SW480 (cell line): ENCODE data around the gene PNMA6A.
"Not testable (repeated sequence)": the region's sequence is repeated elsewhere in the genome, so short reads cannot be mapped to it uniquely, and the experiment has no call there.

Experiments
- DNase-seq: peaks from one replicate; pipeline ENCODE4 v3.0.0-alpha.2; 2016; ENCODE audit warnings: low spot score

Gene PNMA6A

DNA sequence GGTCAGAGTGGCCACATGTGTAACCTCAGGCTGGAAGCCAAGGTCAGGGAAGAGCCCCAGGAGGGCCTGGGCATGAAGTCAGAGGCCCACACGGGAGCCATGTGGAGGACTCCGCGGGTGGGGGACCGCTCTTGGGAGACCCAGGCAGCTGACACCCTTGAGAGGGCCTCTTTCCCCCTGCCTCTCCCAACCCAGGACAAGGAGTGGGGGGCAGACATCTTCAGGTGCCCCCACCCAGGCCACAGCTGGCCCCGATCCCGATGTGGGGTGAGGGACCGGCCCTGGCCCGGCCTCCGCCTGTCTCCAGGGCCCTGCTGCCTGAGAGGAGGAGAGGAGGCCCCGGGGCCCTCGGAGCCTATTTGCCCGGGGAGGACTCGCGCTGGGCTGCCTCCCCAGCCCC is 3.1 kb downstream of the PNMA6A start:
- no peak for DNase-seq

GRCh38 chrX:153077437-153078135 is 5.3 kb downstream of the PNMA6A start:
- not testable (repeated sequence) for DNase-seq

DNA sequence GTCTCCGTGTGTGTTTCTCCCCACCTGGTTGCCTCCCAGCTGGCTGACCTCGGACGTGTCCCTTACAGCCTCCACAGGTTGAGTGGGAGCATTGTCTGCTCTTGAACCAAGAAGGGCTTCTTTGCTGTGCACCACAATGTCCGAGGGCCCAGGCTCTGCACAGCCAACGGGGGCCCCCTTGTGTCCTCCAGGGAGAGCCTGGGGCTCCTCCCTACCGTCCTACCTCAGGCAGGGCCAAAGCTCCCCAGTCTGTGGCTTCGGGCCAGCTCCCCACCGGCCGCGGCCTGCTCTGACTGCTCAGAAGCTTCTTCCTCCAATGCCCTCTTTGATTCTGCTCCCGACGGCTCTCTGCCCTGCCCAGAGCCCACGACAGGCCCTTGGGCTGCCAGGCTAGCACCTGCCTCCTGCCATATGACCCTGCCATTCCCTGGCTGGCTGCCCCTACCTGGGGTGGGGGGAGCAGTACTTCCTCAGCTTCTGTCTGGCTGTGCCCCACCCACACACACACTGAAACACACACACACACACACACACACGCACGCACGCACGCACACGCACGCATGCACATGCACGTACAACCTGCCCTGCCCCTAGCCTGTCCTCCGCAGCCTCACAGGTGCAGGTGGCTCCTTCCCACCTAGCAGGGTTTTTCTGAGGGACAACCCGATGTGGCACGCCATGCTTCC is 11.1 kb downstream of the PNMA6A start:
- not testable (repeated sequence) for DNase-seq

DNA sequence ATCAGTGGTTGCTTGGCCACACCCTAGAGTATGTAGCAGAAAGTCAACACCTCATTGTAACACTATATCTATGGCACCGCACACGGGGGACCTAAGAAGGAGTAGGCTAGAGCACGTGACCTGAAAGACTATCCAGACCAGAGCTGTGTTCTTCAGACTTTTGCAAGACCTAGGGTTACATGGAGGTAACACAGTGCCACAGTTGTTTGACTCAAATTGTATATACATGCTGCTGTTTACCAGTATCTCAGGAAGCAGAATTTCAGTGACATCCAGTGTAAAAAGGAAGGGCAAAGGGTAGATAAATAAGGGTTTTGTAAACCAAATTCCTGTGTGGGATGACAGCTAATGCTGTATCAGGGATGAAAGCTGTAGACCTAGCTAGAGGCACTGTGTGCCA is 30.2 kb downstream of the PNMA6A start:
- peak; percentile 45 for DNase-seq

GRCh38 chrX:153104959-153105358 is 32.7 kb downstream of the PNMA6A start:
- DNase-seq: not testable (repeated sequence)

GRCh38 chrX:153106092-153106801 is 34.0 kb downstream of the PNMA6A start:
- DNase-seq: not testable (repeated sequence)

DNA sequence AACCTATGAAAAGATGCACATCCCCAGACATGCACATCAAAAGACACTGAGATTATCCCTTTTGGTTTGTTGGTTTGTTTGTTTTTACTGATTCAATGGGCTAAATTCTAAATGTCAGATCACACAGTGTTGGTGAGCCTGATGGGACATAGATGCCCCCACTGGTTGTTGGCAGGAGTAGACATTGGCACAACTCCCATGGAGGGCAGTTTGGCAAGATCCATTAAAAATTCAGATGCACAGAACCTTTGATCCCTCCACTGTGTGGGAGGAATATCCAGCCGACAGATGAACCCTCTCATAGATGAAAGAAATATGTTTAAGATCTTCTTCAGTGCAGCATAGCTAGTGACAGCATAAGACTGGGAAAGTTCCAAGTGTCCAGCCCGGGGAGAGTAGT is 38.5 kb downstream of the PNMA6A start:
- DNase-seq: not testable (repeated sequence)

GRCh38 chrX:153113851-153114250 is 41.6 kb downstream of the PNMA6A start:
- not testable (repeated sequence) for DNase-seq

GRCh38 chrX:153117754-153118153 is 45.5 kb downstream of the PNMA6A start:
- not testable (repeated sequence) for DNase-seq

DNA sequence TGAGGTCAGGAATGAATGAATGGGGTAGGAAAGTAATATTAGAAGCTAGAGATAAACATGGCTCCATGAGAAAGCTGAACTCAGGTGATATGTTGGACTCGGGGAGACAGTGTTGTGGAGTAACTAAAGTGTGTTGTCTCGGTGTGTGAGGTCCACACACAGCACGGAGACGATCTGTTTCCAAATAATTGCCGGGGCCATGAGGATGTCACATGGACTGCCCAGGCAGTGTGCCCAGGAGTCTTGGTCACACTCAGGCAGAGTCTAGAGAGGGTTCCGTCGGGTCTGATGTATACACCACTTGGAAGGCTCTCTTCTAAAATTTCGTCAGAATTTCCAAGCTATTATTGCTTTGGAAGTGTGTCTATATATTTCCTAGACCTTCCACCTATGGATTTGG is 48.0 kb downstream of the PNMA6A start:
- not testable (repeated sequence) for DNase-seq

- DNase-seq: not testable (repeated sequence)
Measured at GRCh38 chrX:153123468-153123867, 51.2 kb downstream of the PNMA6A start.
